ENCODE results near the gene ALDH1A1.

ALDH1A1 gene

DNA sequence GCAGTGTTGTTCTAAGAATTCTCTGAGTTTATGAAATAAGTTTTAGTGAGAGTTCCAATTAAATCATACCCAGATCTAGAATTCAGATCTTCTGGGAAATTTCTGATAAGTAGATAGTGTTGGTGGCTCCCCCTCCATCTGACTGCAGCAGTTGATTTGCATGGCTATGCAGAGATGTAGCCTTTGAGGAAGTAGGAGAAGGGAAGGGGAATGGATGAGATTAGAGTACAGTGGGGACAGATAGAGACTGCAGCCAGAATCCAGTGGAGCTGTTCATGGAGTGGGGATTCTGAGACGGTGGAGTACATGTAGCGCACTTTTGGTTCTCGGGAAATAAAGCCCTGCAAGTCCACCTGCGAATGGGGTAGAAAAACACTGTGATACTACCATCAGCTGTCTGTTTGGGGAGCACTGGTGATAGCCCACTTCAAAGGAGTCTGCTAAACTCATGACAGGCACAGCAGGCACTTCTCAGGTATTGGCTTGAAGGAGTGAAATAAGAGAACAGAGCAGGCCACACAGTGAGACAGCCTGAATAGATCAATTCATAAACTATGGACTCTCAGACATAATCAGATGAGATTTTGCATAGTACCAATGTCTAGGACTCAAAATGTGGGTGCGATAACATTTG lies 96.8 kb downstream of the ALDH1A1 start:
- no peak for DNase-seq (ENCODE audit: low read depth)

DNA sequence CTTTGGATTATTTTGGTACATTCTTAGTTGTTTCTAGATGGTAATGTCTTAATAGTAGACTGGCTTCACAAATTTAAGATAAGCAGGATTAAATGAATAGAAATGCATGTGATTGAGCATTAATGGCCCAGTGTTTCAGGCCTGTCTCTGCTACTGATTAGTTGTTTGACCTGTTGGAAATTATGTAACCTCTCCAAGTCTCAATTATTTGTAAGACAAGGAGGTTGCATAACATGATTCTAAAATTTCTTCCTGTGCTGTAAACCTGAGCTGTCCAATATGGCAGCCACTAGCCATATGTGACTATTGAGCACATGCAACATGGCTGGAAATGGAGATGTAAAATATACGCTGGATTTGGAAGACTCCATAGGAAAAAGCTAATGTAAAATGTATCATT lies 97.5 kb downstream of the ALDH1A1 start:
- no peak for DNase-seq (ENCODE audit: low read depth)
